GM21423 (cell line): Measurements from ENCODE around the gene PCGF1.

ENCODE experiments used
- ATAC-seq: cut with Tn5 transposase; IDR thresholded peaks from one replicate; pipeline ENCODE4 v1.9.1; 2021; ENCODE audit warnings: mild to moderate bottlenecking, moderate library complexity; ENCODE audit not compliant: unreplicated experiment

The PCGF1 gene

GRCh38 chr2:74537140-74537539 is 29.6 kb upstream of the PCGF1 start:
- no peak for ATAC-seq

DNA sequence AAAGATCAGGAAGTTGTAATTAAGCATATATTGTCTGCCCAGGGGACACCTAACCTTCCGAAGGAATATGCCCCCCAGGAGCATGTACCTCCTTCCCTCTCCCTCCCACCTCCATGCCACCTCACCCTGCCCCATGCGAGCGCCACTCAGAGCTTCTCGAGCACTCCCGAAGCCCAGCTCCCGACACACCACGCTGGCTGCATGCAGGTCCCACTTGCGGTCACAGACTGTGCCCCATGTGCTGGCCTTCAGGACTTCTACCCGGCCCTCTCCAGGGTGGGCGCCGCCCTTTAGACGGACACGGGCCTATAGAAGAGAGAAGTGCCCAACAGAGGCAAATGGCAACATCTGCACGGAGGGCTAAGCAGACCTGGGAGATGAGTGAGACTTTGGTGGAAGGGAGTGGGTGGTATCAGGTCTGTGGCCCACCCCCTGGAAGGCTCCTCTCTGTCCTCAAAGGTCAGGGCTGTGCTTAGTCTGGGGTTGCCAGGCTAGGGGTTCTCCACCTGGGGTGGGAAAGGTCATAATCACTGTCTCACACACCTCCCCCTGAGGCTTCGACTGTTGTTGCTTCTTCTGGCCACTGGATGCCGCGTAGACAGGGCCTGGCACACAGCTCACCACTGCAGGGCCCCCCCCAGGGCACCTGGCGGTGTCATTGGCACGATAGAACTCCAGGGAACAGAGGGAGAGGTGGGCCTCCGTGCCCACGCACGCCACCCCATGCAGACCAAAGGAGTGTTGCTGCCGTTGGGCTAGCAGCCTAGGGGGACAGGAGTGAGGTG is 28.9 kb upstream of the PCGF1 start:
- ATAC-seq, result no peak

- ATAC-seq, result no peak
Observed at GRCh38 chr2:74535440-74535965, 28.0 kb upstream of the PCGF1 start.

DNA sequence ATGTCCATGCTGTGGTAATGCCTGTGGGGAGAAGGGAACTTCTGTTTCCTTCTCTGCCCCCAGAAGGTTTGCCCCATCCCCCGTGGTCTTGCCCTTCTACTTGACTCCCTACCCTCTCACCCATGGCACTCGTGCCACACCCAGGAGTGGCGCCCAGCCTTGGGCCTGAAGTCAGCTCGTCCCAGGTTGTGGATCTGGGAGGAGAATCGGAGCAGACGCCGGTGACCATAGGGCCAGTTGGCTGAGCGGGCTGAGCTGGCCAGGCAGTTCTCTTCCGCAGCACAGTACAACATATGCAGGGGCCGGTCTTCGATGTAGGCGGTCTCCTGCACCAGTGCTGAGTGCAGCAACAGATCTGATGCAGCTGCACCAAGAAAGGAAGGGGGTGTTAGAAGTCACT is 26.9 kb upstream of the PCGF1 start:
- no peak for ATAC-seq

- ATAC-seq, result no peak
Observed at GRCh38 chr2:74533464-74533863, 26.0 kb upstream of the PCGF1 start.

GRCh38 chr2:74532222-74532621 is 24.7 kb upstream of the PCGF1 start:
- ATAC-seq, result no peak

GRCh38 chr2:74531666-74532065 is 24.2 kb upstream of the PCGF1 start:
- no peak for ATAC-seq

- ATAC-seq, result peak; percentile 30
Observed at GRCh38 chr2:74530239-74531187, 23.0 kb upstream of the PCGF1 start.

GRCh38 chr2:74529357-74530238 is 22.1 kb upstream of the PCGF1 start, which contains the start of the genes AUP1 and HTRA2:
AUP1 (minus strand) TSS chr2:74529706; CDS start chr2:74529629, 77 bp downstream.
HTRA2 (plus strand) TSS chr2:74529933; CDS start chr2:74530007, 74 bp downstream.
- ATAC-seq, result peak; percentile 80

GRCh38 chr2:74528600-74529356 is 21.3 kb upstream of the PCGF1 start:
- ATAC-seq, result peak; percentile 8

GRCh38 chr2:74527741-74528140 is 20.2 kb upstream of the PCGF1 start:
- ATAC-seq, result no peak

- no peak for ATAC-seq
Observed at GRCh38 chr2:74526649-74527230, 19.2 kb upstream of the PCGF1 start.

- ATAC-seq, result no peak
Observed at GRCh38 chr2:74525717-74526648, 18.5 kb upstream of the PCGF1 start, which contains the start of gene DQX1. DQX1 (minus strand) TSS chr2:74526231; CDS start chr2:74525729, 502 bp downstream.

DNA sequence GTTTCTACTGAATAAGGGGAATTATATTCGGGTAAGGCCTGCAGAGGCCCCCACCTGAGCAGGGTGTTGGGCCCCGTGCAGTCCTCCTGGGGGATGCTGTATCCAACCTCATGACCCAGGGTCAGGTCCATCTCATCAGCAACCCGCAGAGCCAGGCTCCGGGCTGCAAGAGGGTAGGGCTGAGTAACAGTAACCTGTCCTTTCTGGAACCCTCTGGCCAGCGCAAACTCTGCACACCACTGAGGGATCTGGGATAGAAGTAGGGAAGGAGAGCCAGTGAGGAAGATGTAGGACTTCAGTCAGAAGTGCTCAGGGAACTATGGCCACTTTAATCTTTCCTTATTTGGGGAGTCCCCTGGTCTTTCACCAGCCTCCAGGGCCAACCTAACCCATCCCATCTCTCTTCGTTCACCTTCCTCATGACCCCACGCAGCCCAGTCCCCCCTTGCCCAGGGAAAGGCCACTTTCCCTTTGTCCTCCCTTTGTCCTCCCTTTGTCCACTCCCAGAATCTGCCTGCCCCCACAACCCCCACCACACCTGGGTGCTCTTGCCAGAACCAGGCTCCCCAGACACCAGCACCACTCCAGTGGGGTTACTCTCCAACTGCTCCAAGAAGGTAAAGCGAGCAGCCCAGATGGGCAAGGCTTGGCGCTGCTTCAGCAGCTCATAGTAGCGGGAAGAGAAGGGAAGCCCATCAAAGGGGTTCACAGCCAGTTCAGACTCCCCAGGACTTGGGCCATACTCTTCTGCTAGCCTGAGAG is 17.6 kb upstream of the PCGF1 start:
- no peak for ATAC-seq

DNA sequence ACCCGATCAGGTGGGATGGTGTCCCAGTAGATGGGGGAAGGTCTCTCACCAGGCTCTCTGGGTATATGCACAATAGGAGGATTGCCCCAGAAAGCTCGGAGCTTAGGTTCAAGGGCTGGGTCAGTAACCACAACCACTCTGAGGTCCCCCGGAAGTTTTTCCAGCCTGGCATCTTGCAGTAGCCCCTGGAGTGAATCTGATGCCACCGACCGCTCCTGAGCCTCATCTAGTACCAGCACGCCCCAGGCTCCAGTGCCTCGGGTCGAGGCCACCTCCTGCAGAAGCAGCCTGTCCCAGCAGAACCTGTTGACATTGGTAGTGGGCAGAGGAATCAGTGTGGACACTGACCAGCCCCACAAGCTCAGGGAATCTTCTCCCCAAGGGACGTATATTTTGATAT is 16.5 kb upstream of the PCGF1 start:
- no peak for ATAC-seq

- no peak for ATAC-seq
Observed at GRCh38 chr2:74522516-74522915, 15.0 kb upstream of the PCGF1 start.

DNA sequence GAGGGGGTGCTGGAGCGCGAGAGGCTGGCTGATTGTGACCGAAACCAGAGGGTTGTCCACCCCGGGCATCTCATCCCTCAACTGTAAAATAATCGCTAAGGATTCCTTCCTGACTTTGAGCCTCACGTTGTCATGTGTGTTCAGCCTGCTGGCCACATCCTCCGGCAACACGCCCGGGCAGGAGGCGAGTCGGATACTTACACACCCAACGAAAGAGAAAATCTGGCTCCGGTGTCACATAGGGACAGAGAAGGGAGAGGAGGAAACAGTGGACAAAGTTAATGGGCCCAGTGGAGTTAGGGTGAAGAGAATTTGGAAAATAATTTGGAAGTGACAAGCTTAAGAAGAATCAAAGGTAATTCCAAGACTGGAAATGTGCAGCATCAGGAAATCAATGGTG is 9.2 kb upstream of the PCGF1 start:
- ATAC-seq, result no peak
